Muscle of leg (tissue), 11 donors: Measurements from ENCODE around the gene ATL1. TPM values are rescaled to one million over a fixed set of nuclear protein-coding genes. Genes with fewer than 3 reads are reported as not detected.
A peak's percentile ranks its signal among the peaks of the same experiment; 100 is the strongest.
"Not testable (repeated sequence)": the region's sequence is repeated elsewhere in the genome, so short reads cannot be mapped to it uniquely, and the experiment has no call there.

Experiments
- DNase-seq: peaks from one replicate; pipeline ENCODE4 v3.0.0; 2013
- H3K27ac ChIP-seq: one replicate; pipeline ENCODE4 v1.5.1; 2013; ENCODE audit warnings: mild to moderate bottlenecking, low read length, control low read depth
- H3K27me3 ChIP-seq: one replicate; pipeline ENCODE4 v1.6.1; 2013; ENCODE audit warnings: low read length; ENCODE audit not compliant: control insufficient read depth, insufficient read depth
- H3K36me3 ChIP-seq: one replicate; pipeline ENCODE4 v1.6.1; 2013; ENCODE audit warnings: low read length; ENCODE audit not compliant: control insufficient read depth, insufficient read depth
- H3K4me1 ChIP-seq: one replicate; pipeline ENCODE4 v1.6.1; 2013; ENCODE audit warnings: low read length; ENCODE audit not compliant: control insufficient read depth, insufficient read depth
- H3K4me3 ChIP-seq: one replicate; pipeline ENCODE4 v1.5.1; 2013; ENCODE audit warnings: low read length, control low read depth
- H3K9me3 ChIP-seq: replicated peaks from 2 replicates; pipeline ENCODE4 v1.6.1; 2013; ENCODE audit warnings: low read depth, low read length; ENCODE audit not compliant: control insufficient read depth
- WGBS: methylation state at CpG from one replicate; pipeline ENCODE4 v1.1.5; 2013; ENCODE audit warnings: missing lambda C conversion rate; ENCODE audit not compliant: insufficient coverage; 5-methylcytosine and 5-hydroxymethylcytosine counted together
- polyA plus RNA-seq, 8 donors: library from polyadenylated mRNA; unstranded; fragments of 120-200 nt; gene quantifications; one replicate each; pipeline versions ENCODE4 v1.2.1 to v1.2.3, GENCODE V29; 2013; ENCODE audit warnings: inconsistent platforms in 1 of 8, low replicate concordance in 1 of 8; ENCODE audit not compliant: insufficient read length in 8 of 8, insufficient read depth in 1 of 8
- total RNA-seq: library from RNA; stranded (reverse); fragments of 120-200 nt; gene quantifications from one replicate; pipeline ENCODE4 v1.2.4, GENCODE V29; 2013

The ATL1 gene
- total and polyA plus RNA-seq, 9 donors: 3.5 to 9.8 (median 6.0) TPM

DNA sequence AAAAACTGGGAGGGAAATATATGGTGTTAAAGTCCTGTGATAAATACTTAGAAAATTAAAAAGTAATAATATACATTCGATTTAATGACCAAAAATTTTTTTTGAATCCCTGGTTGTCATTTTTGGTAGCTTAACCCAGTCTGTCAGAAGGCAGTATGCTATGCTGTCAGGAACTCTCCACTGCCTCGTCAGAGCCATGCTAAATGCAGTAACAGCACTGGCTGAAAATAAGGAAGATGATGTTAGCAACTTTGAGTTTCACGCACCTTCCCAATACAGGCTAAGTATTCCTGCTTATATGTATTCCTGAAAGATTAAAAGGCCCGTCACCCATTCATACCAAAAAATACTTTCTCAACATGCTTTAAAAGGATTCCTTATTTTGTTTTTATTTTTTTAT is 74.0 kb downstream of the ATL1 start:
- no peak overlapping the region for H3K4me3 ChIP-seq
- no peaks in the 10 kb centered on the region for H3K27me3 ChIP-seq
- DNase-seq: no peak
- H3K9me3 ChIP-seq: no peaks in the 10 kb centered on the region
- no peak overlapping the region for H3K27ac ChIP-seq
- peaks cover 7% of the 10 kb centered on the region for H3K36me3 ChIP-seq
- 100% methylated on average over 1 of the region's 4 CpGs for WGBS
- H3K4me1 ChIP-seq: no peaks in the 10 kb centered on the region

- Histone ChIP-seq H3K4me3 (no peak overlapping the region), H3K27ac (no peak overlapping the region), H3K27me3 (no peaks in the 10 kb centered on the region), H3K36me3 (peaks cover 11% of the 10 kb centered on the region), H3K4me1 (no peaks in the 10 kb centered on the region), H3K9me3 (no peaks in the 10 kb centered on the region)
- DNase-seq: peak; percentile 27
- WGBS: 33% methylated on average over 1 of the region's 2 CpGs
Measured at GRCh38 chr14:50635141-50635540, 75.2 kb downstream of the ATL1 start.

DNA sequence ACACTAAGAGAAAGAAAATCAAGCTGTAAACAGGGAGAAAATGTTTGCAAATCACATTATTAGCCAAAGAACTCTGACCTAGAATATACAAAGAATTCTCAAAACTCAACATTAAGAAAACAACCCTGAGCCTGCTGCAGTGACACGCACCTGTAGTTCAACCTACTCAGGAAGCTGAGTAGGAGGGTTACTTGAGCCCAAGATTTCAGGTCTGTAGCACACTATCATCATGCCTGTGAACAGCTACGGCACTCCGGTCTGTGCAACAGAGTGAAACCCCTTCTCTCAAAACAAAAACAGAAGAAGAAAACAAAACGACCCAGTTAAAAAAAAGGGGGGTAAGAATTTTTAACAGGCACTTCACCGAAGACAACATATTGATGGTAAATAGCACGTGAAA is 87.3 kb downstream of the ATL1 start:
- H3K27me3 ChIP-seq: no peaks in the 10 kb centered on the region
- H3K4me1 ChIP-seq: no peaks in the 10 kb centered on the region
- WGBS: no CpG with 5 or more reads among the region's 6 CpGs
- H3K36me3 ChIP-seq: peaks cover 2% of the 10 kb centered on the region
- H3K27ac ChIP-seq: no peak overlapping the region
- no peak overlapping the region for H3K4me3 ChIP-seq
- H3K9me3 ChIP-seq: no peaks in the 10 kb centered on the region
- no peak for DNase-seq

GRCh38 chr14:50647753-50648152 is 87.8 kb downstream of the ATL1 start:
- Histone ChIP-seq H3K27me3 (no peaks in the 10 kb centered on the region), H3K9me3 (no peaks in the 10 kb centered on the region), H3K27ac (no peak overlapping the region), H3K4me1 (no peaks in the 10 kb centered on the region), H3K4me3 (no peak overlapping the region), H3K36me3 (peaks cover 2% of the 10 kb centered on the region)
- DNase-seq: no peak

DNA sequence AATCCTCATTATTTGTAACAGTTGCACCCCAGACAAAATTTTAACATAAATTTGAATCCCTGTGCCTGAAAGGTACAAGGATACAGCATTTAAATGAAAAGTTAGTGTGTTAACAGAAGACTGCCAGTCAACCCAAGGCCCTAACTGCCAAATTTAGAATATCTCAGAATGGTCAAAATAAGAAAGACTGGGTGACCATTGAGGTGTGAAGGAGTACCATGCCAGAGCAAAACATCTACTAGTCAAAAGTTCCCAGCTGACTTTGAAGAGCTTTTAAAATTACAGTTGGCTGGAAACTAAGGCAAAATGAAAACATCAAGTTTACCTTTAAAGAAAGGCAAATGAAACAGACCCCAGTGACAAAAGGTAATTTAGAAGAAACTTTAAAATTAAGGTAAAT is 89.7 kb downstream of the ATL1 start:
- H3K9me3 ChIP-seq: no peaks in the 10 kb centered on the region
- DNase-seq: no peak
- H3K36me3 ChIP-seq: no peaks in the 10 kb centered on the region
- H3K27me3 ChIP-seq: no peaks in the 10 kb centered on the region
- no peak overlapping the region for H3K4me3 ChIP-seq
- no peaks in the 10 kb centered on the region for H3K4me1 ChIP-seq
- no peak overlapping the region for H3K27ac ChIP-seq

DNA sequence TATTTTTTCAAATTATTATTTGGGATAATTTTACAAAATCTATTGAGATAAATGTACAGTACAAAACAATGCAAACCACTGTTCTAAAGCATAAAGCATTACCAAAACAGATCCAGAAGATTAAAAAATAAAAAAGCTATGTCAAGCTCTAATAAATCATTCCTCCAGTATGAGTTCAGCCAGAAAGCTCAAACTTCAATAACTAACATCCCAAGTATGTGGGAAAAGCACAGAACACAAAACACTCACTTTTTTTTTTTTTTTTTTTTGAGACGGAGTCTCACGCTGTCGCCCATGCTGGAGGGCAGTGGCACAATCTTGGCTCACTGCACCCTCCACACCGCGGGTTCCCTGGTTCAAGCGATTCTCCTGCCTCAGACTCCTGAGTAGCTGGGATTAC is 96.8 kb downstream of the ATL1 start:
- Histone ChIP-seq H3K27ac (no peak overlapping the region), H3K9me3 (no peaks in the 10 kb centered on the region), H3K4me1 (no peaks in the 10 kb centered on the region), H3K4me3 (no peak overlapping the region), H3K36me3 (peaks cover 9% of the 10 kb centered on the region), H3K27me3 (no peaks in the 10 kb centered on the region)
- DNase-seq: no peak
- no CpG with 5 or more reads among the region's 6 CpGs for WGBS

DNA sequence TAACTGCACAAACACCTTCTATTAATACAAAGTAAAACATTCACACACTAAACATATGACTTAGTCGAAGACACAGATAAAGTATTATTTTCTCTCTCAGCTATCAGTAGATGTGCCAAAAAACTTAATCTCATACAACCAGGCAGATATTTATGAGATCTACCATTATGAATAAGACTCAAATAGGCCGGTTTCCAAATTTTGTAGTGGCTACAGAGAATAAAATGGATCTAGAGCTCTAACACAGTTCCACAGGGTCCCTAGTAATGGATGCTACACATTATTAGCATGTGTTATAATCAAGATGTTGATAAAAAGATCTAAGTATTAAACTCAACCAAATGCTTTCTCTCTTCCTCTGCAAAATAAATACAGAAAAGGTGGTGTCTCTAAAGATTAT is 97.8 kb downstream of the ATL1 start:
- Histone ChIP-seq H3K4me3 (no peak overlapping the region), H3K27ac (peak overlapping the region; percentile 71), H3K4me1 (no peaks in the 10 kb centered on the region), H3K27me3 (no peaks in the 10 kb centered on the region), H3K36me3 (peaks cover 9% of the 10 kb centered on the region), H3K9me3 (no peaks in the 10 kb centered on the region)
- WGBS: no CpG with 5 or more reads among the region's 2 CpGs
- DNase-seq: peak; percentile 43

- H3K27ac ChIP-seq: peak overlapping the region; percentile 71
- peak; percentile 87 for DNase-seq
Measured at GRCh38 chr14:50658203-50658602, 98.3 kb downstream of the ATL1 start.

DNA sequence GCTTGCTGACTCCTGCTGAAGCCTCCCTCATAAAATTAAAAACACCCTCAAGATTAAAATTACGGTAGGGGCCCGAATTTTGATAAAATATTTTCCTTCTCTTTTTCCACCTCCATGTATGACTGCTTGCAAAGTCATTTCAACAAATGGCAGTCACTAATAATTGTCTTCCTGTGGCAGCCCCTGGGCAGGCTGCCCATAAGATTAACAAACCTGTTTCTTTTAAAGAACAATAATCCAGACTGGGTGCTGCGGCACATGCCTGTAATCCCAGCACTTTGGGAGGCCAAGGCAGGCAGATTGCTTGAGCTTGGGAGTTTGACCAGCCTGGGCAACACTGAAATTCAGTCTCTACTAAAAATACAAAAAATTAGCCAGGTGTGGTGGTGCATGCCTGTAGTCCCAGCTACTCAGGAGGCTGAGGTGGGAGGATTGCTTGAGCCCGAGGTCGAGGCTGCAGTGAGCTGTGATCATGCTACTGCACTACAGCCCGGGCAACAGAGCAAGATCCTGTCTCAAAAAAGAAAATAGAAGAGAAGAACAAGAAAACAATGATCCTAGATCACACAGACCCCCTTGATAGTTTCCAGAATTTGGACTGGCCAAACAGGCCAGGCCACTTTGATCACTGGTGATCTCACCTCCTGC is 99.5 kb downstream of the ATL1 start:
- no peak for DNase-seq
- H3K4me3 ChIP-seq: no peak overlapping the region
- no peaks in the 10 kb centered on the region for H3K4me1 ChIP-seq
- no peak overlapping the region for H3K27ac ChIP-seq
- no peaks in the 10 kb centered on the region for H3K27me3 ChIP-seq
- WGBS: 95% methylated on average over 4 of the region's 6 CpGs
- no peaks in the 10 kb centered on the region for H3K9me3 ChIP-seq
- H3K36me3 ChIP-seq: peaks cover 9% of the 10 kb centered on the region

More at GRCh38 chr14:50658203-50658602, 98.3 kb downstream of the ATL1 start:
- Histone ChIP-seq H3K27me3 (no peaks in the 10 kb centered on the region), H3K4me3 (no peak overlapping the region), H3K4me1 (no peaks in the 10 kb centered on the region), H3K9me3 (no peaks in the 10 kb centered on the region), H3K36me3 (peaks cover 9% of the 10 kb centered on the region)
- WGBS: no CpG with 5 or more reads among the region's 6 CpGs

GRCh38 chr14:50664579-50664978 is 104.6 kb downstream of the ATL1 start:
- WGBS: 100% methylated on average over 2 of the region's 2 CpGs
- H3K9me3 ChIP-seq, DNase-seq, H3K4me3 ChIP-seq, H3K27me3 ChIP-seq, H3K27ac ChIP-seq, H3K4me1 ChIP-seq, H3K36me3 ChIP-seq: not testable (repeated sequence)

GRCh38 chr14:50665300-50665699 is 105.4 kb downstream of the ATL1 start:
- H3K27ac ChIP-seq, H3K4me1 ChIP-seq, H3K4me3 ChIP-seq: not testable (repeated sequence)

More at GRCh38 chr14:50665300-50665699, 105.4 kb downstream of the ATL1 start:
- H3K9me3 ChIP-seq, H3K36me3 ChIP-seq, DNase-seq, H3K27me3 ChIP-seq: not testable (repeated sequence)
- no CpG with 5 or more reads among the region's 5 CpGs for WGBS
